Measurements from ENCODE around the gene SCP2.

- TF ChIP-seq CBFB (CRISPR knock-in tag; IDR thresholded peaks at IDR 0.05; ENCODE audit: low read depth) (no peak), FOXJ3 (CRISPR knock-in tag; IDR thresholded peaks at IDR 0.05; ENCODE audit: borderline replicate concordance) (no peak), PREB (CRISPR knock-in tag; IDR thresholded peaks at IDR 0.05; ENCODE audit: borderline replicate concordance) (no peak), SMAD3 (CRISPR knock-in tag; IDR thresholded peaks at IDR 0.05; ENCODE audit: borderline replicate concordance) (no peak), ZNF263 (CRISPR knock-in tag; IDR thresholded peaks at IDR 0.05; ENCODE audit: low read depth) (no peak), RELA (CRISPR knock-in tag; IDR thresholded peaks at IDR 0.05; ENCODE audit: borderline replicate concordance) (no peak), MLX (CRISPR knock-in tag; IDR thresholded peaks at IDR 0.05) (no peak), FOXP4 (CRISPR knock-in tag; IDR thresholded peaks at IDR 0.05) (no peak), CTCF (IDR thresholded peaks at IDR 0.05) (no peak), ETV6 (CRISPR knock-in tag; IDR thresholded peaks at IDR 0.05) (no peak), FOXP1 (CRISPR knock-in tag; IDR thresholded peaks at IDR 0.05; ENCODE audit: borderline replicate concordance) (no peak), TP53 (CRISPR knock-in tag; IDR thresholded peaks at IDR 0.05) (no peak), TCF7 (CRISPR knock-in tag; IDR thresholded peaks at IDR 0.05; ENCODE audit: low read depth) (no peak)
Observed at GRCh38 chr1:53043271-53043670, 116.2 kb downstream of the SCP2 start.
